22Rv1 (cell line): ENCODE measurements around the gene GRIK1.

Experiments
- ZFX ChIP-seq: fragments of 450-650 bp; IDR thresholded peaks from 2 replicates; pipeline ENCODE4 v1.6.1; 2017; ENCODE audit warnings: antibody characterized with exemption, borderline replicate concordance
- TF ChIP-seq, protein P1 (sequence below): fragments of 450-650 bp; IDR thresholded peaks from 2 replicates; pipeline ENCODE4 v1.5.1; 2017; ENCODE audit warnings: mild to moderate bottlenecking

DNA sequence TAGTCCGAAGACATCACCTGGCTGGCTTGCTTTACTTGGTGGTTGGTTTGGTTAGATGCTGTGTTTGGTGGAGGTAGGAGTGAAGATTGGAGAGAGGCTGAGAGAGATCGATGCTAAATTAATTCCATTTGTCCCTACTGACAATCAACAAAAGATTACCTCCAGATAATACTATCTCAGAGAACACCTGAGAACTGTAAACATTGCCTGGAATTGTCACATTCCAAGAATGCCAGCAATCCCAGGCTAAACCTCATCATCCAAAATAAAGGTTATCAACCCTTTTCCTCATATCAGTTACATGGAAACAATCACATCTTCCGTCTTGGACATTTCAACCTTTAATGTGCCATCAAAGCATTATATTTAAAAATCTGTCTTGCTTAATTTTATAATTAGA is 141.0 kb downstream of the GRIK1 start:
- TF ChIP-seq, protein P1, sequence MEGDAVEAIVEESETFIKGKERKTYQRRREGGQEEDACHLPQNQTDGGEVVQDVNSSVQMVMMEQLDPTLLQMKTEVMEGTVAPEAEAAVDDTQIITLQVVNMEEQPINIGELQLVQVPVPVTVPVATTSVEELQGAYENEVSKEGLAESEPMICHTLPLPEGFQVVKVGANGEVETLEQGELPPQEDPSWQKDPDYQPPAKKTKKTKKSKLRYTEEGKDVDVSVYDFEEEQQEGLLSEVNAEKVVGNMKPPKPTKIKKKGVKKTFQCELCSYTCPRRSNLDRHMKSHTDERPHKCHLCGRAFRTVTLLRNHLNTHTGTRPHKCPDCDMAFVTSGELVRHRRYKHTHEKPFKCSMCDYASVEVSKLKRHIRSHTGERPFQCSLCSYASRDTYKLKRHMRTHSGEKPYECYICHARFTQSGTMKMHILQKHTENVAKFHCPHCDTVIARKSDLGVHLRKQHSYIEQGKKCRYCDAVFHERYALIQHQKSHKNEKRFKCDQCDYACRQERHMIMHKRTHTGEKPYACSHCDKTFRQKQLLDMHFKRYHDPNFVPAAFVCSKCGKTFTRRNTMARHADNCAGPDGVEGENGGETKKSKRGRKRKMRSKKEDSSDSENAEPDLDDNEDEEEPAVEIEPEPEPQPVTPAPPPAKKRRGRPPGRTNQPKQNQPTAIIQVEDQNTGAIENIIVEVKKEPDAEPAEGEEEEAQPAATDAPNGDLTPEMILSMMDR: no peak
- no peak for TF ChIP-seq ZFX
